Measurements from ENCODE around the gene SKP1. TPM values are rescaled to one million over a fixed set of nuclear protein-coding genes. Genes with fewer than 3 reads are reported as not detected.
A peak's percentile ranks its signal among the peaks of the same experiment; 100 is the strongest.
"Not testable (repeated sequence)": the region's sequence is repeated elsewhere in the genome, so short reads cannot be mapped to it uniquely, and the experiment has no call there.

Gene SKP1
- total RNA-seq, result 100 to 1,000 TPM; 193 to 320 (median 271) TPM
- polyA plus RNA-seq, result 100 to 1,000 TPM; 445 to 938 (median 717) TPM

DNA sequence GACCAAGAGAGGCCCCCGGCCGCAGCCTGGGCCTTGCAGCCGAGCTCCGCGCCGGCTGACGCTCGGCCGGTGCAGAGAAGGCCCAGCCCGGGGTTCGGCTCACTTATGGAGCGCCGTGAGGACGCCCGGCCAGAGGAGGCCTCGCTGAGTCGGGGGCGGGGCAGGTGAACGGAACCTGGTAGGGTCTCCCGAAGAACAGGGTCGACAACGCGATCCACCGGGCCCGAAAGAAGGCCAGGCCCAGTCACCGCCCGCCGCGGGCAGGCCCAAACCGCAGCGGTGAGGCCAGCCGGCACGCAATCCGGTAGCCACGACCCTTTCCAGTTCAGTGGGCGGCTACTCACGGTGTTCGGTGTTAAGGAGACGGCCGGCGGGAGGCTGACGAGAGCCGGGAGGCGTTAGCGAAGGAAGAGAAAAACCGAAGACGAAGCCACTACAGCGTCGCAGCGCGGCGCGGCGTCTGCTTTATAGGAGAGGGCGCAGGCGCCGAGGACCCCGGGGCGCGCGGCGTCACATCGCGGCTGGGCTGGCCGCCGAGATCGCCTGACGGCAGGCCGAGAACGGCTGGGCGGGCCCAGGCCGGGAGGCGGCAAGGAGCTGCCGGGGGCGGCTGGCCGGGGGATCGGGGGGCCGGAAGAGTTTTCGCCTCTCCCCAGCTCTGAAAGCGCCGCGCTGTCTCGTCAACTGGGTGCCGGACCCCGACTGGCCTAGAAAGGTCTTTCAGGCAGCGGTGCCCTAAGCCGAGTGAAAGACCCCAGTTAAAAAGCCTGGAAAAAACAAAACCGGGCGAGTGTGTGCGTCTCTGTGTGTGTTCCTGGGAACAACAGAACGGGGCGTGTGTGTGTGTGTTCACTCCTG is at the start of gene SKP1:
Gene SKP1, minus strand, starts transcription at position 440 of the 858 bp plus-strand sequence. CDS start 2,928 bp downstream, outside the sequence.
- intact Hi-C loops (cut with DNase I), result loop anchor here (2.0 kb wide), 4 partner anchors 50 to 410 kb away; partner anchors contain the start of genes PPP2CA and UBE2B
- no peak for TF ChIP-seq EP300 (IDR thresholded peaks at IDR 0.05)
- TF ChIP-seq, protein P1, sequence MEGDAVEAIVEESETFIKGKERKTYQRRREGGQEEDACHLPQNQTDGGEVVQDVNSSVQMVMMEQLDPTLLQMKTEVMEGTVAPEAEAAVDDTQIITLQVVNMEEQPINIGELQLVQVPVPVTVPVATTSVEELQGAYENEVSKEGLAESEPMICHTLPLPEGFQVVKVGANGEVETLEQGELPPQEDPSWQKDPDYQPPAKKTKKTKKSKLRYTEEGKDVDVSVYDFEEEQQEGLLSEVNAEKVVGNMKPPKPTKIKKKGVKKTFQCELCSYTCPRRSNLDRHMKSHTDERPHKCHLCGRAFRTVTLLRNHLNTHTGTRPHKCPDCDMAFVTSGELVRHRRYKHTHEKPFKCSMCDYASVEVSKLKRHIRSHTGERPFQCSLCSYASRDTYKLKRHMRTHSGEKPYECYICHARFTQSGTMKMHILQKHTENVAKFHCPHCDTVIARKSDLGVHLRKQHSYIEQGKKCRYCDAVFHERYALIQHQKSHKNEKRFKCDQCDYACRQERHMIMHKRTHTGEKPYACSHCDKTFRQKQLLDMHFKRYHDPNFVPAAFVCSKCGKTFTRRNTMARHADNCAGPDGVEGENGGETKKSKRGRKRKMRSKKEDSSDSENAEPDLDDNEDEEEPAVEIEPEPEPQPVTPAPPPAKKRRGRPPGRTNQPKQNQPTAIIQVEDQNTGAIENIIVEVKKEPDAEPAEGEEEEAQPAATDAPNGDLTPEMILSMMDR (IDR thresholded peaks at IDR 0.05), result no peak
- peak; percentile 95 to 98 for TF ChIP-seq POLR2A (IDR thresholded peaks at IDR 0.05)
- TF ChIP-seq POLR2AphosphoS5 (IDR thresholded peaks at IDR 0.05), result peak; percentile 98 to 100 (median 100)
- no peaks in the 10 kb centered on the region for H3K9me3 ChIP-seq
- DNase-seq, result peak; percentile 89
- peak within 1 kb of the TSS; percentile 82 to 99 (median 92) for H3K4me3 ChIP-seq
- peaks cover 0 to 20% (median 13%) of the 10 kb centered on the region in 4 donors for H3K36me3 ChIP-seq
- WGBS, 2 donors, result 0 to 1% methylated on average over 92 of the region's 92 CpGs
- H3K4me1 ChIP-seq, result peaks cover 0 to 43% (median 38%) of the 10 kb centered on the region in 4 donors
- H3K27me3 ChIP-seq, result no peaks in the 10 kb centered on the region
- peak within 1 kb of the TSS; percentile 97 to 100 (median 98) for H3K27ac ChIP-seq

DNA sequence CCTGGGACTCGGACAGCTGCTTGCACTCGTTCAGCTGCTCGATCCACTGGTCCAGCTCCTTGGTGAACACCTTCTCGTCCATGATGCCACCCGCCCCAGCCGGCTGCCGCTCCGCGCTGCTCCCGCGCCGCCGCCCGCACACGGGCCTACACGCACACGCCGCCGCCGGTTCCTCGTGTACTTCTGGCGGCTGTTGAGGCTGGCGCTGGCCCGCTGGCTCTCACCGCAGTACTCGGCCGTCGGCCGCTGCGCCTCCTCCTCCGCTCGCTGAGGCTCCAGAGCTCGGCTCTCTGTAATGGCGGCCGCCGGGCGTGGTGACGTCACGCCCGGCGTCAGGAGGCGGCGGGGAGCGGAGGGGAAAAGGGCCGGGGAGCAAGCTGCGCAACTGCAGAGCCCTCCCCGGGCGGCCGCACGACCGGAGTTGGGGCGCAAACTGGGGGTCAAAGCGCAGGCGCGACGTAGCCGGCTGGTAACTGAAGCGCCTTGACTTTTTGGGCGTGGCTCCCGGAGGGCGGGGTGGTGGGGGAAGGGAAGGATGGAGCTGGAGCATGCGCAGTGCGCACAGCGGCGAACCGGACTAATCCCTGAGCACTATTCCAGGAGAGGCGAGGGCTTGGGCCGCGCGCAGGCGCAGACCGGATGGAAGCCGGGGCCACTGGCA is 49.2 kb upstream of the SKP1 start, which contains the start of gene PPP2CA:
Gene PPP2CA, minus strand, starts transcription at position 294 of the 661 bp plus-strand sequence. Its CDS starts 212 bp downstream, at position 82.
- TF ChIP-seq POLR2A (IDR thresholded peaks at IDR 0.05) (peak; percentile 88 to 92), POLR2AphosphoS5 (IDR thresholded peaks at IDR 0.05) (peak; percentile 86 to 96 (median 96)), EP300 (IDR thresholded peaks at IDR 0.05) (peak in 1 of 4 donors; percentile 22)
- TF ChIP-seq, protein P1 (IDR thresholded peaks at IDR 0.05), result no peak
- Histone ChIP-seq H3K27ac (peak within 1 kb of the TSS; percentile 99 to 100 (median 100)), H3K27me3 (no peaks in the 10 kb centered on the region), H3K9me3 (no peaks in the 10 kb centered on the region), H3K36me3 (no peaks in the 10 kb centered on the region), H3K4me3 (peak within 1 kb of the TSS; percentile 86 to 99 (median 94)), H3K4me1 (peaks cover 0 to 51% (median 46%) of the 10 kb centered on the region in 4 donors)
- intact Hi-C loops (cut with DNase I), result loop anchor here (2.0 to 5.0 kb wide), 2 partner anchors 49 to 146 kb away; partner anchors contain the start of genes SKP1 and UBE2B
- 0% methylated on average over 73 of the region's 73 CpGs for WGBS, 2 donors
- peak; percentile 100 for DNase-seq

DNA sequence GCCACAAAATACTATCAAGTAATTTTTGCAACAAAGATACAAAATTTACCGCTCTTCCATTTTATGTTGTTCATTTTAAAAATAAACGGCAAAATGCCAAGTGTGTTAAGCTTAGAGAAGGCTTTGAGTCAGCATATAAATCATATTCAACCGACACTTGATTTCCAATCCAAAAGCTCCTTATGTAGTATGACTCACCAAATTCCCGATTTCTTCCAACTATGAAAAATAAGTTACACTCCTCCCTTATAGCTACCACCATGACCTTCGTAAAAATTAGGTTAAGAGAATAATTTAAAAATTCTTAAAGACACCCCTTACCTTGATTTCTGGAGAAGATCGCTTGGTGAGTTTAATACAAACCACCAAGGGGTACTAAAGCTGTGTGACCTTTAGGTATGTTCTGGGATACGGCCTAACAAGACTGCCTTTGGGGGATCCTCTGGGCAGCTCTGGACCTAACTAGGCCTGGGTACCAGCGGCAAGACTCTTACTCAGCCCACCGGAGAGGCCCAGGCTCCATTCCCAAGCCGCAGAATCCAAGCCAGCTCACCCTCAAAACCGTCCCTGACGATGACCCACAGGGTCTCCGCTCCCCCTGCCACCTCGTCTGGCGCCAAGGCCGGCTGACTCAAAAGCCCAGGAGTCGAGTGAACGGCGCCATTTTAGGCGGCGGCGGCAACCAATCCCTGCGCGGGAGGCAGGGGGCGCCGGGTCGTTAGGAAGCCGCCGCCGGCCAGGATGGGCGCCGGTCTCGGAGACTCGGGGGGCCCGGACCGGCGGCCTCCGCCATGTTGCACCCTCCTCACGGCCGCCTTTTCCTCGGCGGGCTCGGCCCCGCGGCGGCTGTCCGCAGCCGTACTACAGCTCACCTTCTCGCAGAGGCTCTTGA is 48.4 kb upstream of the SKP1 start:
- peak; percentile 81 for DNase-seq
- Histone ChIP-seq H3K27me3 (no peaks in the 10 kb centered on the region), H3K4me1 (peaks cover 0 to 59% (median 53%) of the 10 kb centered on the region in 4 donors), H3K36me3 (peaks cover 0 to 3% (median 0%) of the 10 kb centered on the region in 4 donors), H3K4me3 (peak overlapping the region; percentile 86 to 99 (median 94)), H3K27ac (peak overlapping the region; percentile 99 to 100 (median 100)), H3K9me3 (no peaks in the 10 kb centered on the region)
- intact Hi-C loops (cut with DNase I), result loop anchor here (5.0 kb wide), 1 partner anchor 147 kb away; the partner anchor contains the start of gene UBE2B
- TF ChIP-seq POLR2AphosphoS5 (IDR thresholded peaks at IDR 0.05) (peak in 2 of 4 donors; percentile 14 to 19), EP300 (IDR thresholded peaks at IDR 0.05) (no peak)
- 0 to 1% methylated on average over 49 of the region's 49 CpGs for WGBS, 2 donors

DNA sequence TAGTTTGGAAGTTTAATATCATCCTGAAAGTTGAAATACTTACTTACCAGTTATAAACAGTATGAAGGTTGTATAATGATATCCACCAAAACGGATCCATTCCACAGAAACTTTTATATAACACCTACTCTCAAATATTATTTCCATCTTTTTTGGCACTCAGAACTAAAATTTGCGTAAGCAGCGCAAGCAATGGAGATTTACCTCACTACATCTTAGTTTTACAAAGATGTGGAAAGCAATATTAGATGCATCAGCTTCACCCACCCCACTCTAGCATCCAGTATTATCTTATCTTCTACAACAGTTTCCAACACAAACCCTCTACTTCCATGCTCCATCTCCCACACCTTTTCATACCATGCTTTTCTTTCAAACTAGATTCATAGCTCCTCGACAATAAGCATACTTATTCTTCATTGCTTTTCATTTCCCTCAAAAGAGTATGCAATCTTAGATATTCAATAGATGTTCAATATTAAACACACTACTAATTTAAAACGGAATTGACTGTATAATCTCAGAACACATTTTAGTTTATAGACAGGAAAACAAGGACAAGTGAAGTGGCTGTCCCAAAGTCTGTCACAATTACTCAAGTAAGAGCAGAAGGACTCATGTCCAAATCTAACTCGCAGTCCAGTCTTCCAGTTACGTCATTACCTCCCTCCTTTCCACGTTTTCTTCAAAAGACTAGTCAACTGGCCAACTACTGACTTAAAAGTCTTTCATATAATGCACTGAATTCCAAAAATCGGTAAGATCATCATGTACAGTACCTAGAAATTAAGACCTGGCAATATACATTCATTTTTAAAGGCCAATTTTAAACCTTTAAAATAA is 46.9 kb upstream of the SKP1 start:
- Histone ChIP-seq H3K4me3 (peak overlapping the region in 3 of 4 donors; percentile 94 to 99 (median 95)), H3K36me3 (peaks cover 0 to 3% (median 0%) of the 10 kb centered on the region in 4 donors), H3K27ac (peak overlapping the region; percentile 99 to 100 (median 100)), H3K9me3 (no peaks in the 10 kb centered on the region), H3K4me1 (peaks cover 0 to 74% (median 68%) of the 10 kb centered on the region in 4 donors), H3K27me3 (no peaks in the 10 kb centered on the region)
- 38 to 42% methylated on average over 9 of the region's 9 CpGs for WGBS, 2 donors
- TF ChIP-seq EP300 (IDR thresholded peaks at IDR 0.05) (no peak), POLR2AphosphoS5 (IDR thresholded peaks at IDR 0.05) (no peak), POLR2A (IDR thresholded peaks at IDR 0.05) (no peak)
- TF ChIP-seq, protein P1 (IDR thresholded peaks at IDR 0.05), result no peak
- no peak for DNase-seq
- intact Hi-C loops (cut with DNase I), result no loop called here

DNA sequence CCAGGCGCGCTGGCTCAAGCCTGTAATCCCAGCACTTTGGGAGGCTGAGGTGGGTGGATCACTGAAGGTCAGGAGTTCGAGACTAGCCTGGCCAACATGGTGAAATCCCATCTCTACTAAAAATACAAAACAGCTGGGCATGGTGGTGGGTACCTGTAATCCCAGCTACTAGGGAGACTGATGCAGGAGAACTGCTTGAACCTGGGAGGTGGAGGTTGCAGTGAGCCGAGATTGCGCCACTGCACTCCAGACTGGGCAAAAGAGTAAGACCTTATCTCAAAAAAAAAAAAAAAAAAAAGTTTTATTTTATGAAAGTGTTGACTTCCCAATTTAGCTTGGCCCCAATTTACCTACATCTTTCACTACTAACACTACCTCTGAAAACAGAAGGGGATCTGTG is 44.9 kb upstream of the SKP1 start:
- Histone ChIP-seq H3K27ac (peak overlapping the region in 3 of 4 donors; percentile 48 to 100 (median 100)), H3K4me1 (peaks cover 0 to 81% (median 76%) of the 10 kb centered on the region in 4 donors)
- H3K36me3 ChIP-seq; H3K4me3 ChIP-seq; H3K27me3 ChIP-seq; DNase-seq; H3K9me3 ChIP-seq; intact Hi-C loops (cut with DNase I): not testable (repeated sequence)
- 95 to 96% methylated on average over 5 of the region's 5 CpGs for WGBS, 2 donors
